ENCODE data around the gene BACH2. TPM values are rescaled to one million over a fixed set of nuclear protein-coding genes. Genes with fewer than 3 reads are reported as not detected.

BACH2 gene
- polyA plus RNA-seq, 1 experiment: 0.10 TPM

DNA sequence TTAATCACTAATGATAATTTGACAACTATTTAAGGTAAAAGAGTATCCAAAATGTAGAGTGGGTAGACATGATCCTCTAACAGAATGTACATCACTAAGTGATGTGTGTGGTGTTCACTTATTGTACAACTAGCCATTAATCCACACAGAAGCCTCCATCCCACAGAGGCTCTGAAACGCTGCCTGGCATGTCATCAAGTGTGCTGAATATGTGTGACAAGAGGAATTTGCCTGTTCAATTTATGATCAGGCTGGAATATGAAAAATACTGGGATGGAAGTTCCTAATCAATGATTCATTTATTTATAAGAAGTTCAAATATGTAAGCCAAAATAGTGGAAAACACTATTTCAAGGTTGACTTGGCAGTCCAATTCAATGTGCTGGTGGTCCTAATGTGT is 72.4 kb downstream of the BACH2 start:
- POLR2A ChIA-PET: no interaction called here
- no peak for DNase-seq (ENCODE audit: low read depth)
- no peaks in the 10 kb centered on the region for H3K27me3 ChIP-seq (ENCODE audit: control insufficient read depth, insufficient read depth, low read length)
- no peaks in the 10 kb centered on the region for H3K36me3 ChIP-seq (ENCODE audit: control insufficient read depth, insufficient read depth, low read length)
- TF ChIP-seq, protein P1, sequence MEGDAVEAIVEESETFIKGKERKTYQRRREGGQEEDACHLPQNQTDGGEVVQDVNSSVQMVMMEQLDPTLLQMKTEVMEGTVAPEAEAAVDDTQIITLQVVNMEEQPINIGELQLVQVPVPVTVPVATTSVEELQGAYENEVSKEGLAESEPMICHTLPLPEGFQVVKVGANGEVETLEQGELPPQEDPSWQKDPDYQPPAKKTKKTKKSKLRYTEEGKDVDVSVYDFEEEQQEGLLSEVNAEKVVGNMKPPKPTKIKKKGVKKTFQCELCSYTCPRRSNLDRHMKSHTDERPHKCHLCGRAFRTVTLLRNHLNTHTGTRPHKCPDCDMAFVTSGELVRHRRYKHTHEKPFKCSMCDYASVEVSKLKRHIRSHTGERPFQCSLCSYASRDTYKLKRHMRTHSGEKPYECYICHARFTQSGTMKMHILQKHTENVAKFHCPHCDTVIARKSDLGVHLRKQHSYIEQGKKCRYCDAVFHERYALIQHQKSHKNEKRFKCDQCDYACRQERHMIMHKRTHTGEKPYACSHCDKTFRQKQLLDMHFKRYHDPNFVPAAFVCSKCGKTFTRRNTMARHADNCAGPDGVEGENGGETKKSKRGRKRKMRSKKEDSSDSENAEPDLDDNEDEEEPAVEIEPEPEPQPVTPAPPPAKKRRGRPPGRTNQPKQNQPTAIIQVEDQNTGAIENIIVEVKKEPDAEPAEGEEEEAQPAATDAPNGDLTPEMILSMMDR (IDR thresholded peaks at IDR 0.05; ENCODE audit: insufficient read depth, low read depth, low read length): no peak
- no peak overlapping the region for H3K4me3 ChIP-seq (ENCODE audit: low read depth, low read length)
- CTCF ChIA-PET: no interaction called here

DNA sequence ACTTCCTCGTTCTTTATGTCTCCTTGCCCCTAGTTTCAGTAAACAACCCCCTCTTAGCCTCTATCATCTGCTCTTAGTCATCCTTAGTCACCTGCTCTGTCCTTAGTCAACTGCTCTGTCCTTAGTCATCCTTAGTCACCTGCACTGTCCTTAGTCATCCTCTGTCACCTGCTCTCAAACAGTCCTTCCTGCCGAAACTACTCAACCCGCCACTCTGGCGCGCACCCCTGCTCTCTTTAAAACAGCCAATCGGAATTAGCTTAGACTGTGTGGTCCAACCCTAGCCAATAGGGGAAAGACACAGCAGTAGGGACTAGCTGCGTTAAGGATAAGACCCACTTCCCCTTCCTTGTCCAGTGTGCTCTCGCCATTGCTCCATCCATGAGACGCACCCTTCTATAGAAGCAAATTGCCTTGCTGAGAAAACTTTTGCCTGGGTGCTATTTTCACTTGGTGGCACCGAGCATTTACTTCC is 73.9 kb downstream of the BACH2 start:
- Histone ChIP-seq H3K4me3 (ENCODE audit: low read depth, low read length) (no peak overlapping the region), H3K27me3 (ENCODE audit: control insufficient read depth, insufficient read depth, low read length) (no peaks in the 10 kb centered on the region), H3K36me3 (ENCODE audit: control insufficient read depth, insufficient read depth, low read length) (no peaks in the 10 kb centered on the region)
- CTCF ChIA-PET: interaction anchor here (0.7 to 0.9 kb wide), 2 partner anchors 13 to 251 kb away, joined by 4 to 5 read pairs; no protein-coding TSS in a partner anchor
- DNase-seq (ENCODE audit: low read depth): no peak
- TF ChIP-seq, protein P1 (IDR thresholded peaks at IDR 0.05; ENCODE audit: insufficient read depth, low read depth, low read length): no peak
- POLR2A ChIA-PET: no interaction called here

DNA sequence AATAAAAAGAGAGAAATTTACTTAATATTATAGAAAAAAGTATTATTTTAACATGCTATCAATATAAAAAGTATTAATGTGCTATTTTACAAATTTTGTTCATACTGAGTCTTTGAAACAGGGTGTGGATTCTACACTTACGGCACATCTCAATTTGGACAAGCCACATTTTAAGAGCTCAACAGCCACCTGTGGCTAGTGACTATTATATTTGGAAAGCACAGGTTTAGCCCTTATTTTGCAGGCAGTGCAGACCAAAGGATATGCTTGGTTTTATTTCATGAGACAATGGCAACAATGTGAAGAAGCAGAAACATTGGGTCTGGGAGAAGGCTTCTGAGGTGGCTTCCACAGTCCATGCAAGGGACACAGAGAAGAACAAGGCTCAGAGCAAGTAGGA is 74.6 kb downstream of the BACH2 start:
- TF ChIP-seq, protein P1 (IDR thresholded peaks at IDR 0.05; ENCODE audit: insufficient read depth, low read depth, low read length): no peak
- Histone ChIP-seq H3K36me3 (ENCODE audit: control insufficient read depth, insufficient read depth, low read length) (no peaks in the 10 kb centered on the region), H3K4me3 (ENCODE audit: low read depth, low read length) (no peak overlapping the region), H3K27me3 (ENCODE audit: control insufficient read depth, insufficient read depth, low read length) (no peaks in the 10 kb centered on the region)
- no peak for DNase-seq (ENCODE audit: low read depth)
- POLR2A ChIA-PET: no interaction called here
- CTCF ChIA-PET: no interaction called here

DNA sequence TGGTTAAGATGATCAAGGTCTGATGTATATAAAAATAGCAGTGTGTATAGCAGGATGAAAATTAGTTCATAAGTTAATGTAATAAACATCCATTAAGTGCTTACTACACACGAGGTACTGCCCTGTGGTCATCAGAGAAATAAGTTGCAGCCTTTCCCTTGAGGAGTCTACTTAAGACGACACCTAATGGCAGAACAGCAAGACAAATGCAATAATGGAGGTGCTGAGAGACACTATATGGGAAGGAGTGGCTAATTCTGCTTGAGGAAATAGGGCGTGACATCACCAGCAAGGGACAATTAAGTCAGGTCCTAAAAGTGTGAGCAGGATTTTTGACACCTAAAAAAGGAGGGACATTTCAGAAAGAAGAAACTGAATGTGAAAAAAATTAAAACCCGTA is 75.2 kb downstream of the BACH2 start:
- no peak for DNase-seq (ENCODE audit: low read depth)
- Histone ChIP-seq H3K4me3 (ENCODE audit: low read depth, low read length) (no peak overlapping the region), H3K27me3 (ENCODE audit: control insufficient read depth, insufficient read depth, low read length) (no peaks in the 10 kb centered on the region), H3K36me3 (ENCODE audit: control insufficient read depth, insufficient read depth, low read length) (no peaks in the 10 kb centered on the region)
- CTCF ChIA-PET: no interaction called here
- TF ChIP-seq, protein P1 (IDR thresholded peaks at IDR 0.05; ENCODE audit: insufficient read depth, low read depth, low read length): no peak
- POLR2A ChIA-PET: no interaction called here

DNA sequence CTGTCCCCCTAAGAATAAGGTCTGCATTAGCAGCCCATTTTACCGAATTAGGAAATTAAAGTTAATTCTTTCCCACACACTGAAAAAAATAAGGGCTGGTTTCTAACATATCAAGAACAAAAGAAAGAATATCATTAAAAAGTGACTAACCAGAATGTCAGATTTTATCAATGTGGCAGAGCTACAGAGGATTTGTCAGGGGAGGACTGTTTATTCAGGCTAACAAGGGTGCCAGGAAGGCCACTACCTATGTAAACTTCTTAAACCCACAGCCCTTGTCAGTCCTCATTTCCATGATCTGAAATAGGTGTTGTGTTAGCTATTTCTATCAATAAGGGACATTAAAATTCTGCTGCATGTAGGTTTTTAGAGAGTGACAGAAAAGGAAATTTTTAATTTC is 76.4 kb downstream of the BACH2 start:
- POLR2A ChIA-PET: no interaction called here
- DNase-seq (ENCODE audit: low read depth): no peak
- H3K36me3 ChIP-seq (ENCODE audit: control insufficient read depth, insufficient read depth, low read length): no peaks in the 10 kb centered on the region
- H3K27me3 ChIP-seq (ENCODE audit: control insufficient read depth, insufficient read depth, low read length): no peaks in the 10 kb centered on the region
- no peak overlapping the region for H3K4me3 ChIP-seq (ENCODE audit: low read depth, low read length)
- CTCF ChIA-PET: no interaction called here
- TF ChIP-seq, protein P1 (IDR thresholded peaks at IDR 0.05; ENCODE audit: insufficient read depth, low read depth, low read length): no peak

Measured in BJ (cell line).